ENCODE results near the gene PLXNA2.

The PLXNA2 gene

DNA sequence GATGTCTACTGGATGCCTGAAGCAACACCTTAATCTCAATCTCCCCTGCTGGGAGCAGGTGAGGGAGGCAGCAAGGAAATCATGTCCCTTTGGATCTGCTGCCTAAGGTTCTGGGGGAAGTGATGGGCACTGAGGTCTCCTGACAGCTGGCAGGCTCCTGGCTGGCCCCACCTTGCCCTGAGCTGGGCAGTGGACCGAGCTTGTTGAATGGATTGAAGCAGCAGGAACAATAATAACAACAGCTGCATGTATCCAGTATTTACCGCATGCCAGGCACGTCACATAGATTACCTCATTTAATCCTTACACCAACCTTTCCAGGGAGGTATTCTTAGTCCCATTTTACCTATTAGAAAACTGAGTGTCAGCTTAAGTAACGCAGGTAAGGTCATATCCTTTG is 133.9 kb downstream of the PLXNA2 start:
- no peak overlapping the region for H3K27ac Mint-ChIP-seq
- no peaks in the 10 kb centered on the region for H3K4me1 Mint-ChIP-seq (ENCODE audit: low read depth)
- H3K36me3 Mint-ChIP-seq (ENCODE audit: low read depth) = no peaks in the 10 kb centered on the region
- no peaks in the 10 kb centered on the region for H3K9me3 Mint-ChIP-seq
- no peak overlapping the region for H3K4me3 Mint-ChIP-seq
- no peaks in the 10 kb centered on the region for H3K27me3 Mint-ChIP-seq (ENCODE audit: low read depth)

GRCh38 chr1:208108646-208109330 is 135.4 kb downstream of the PLXNA2 start:
- Mint-ChIP-seq H3K4me3 (no peak overlapping the region), H3K36me3 (ENCODE audit: low read depth) (no peaks in the 10 kb centered on the region), H3K9me3 (no peaks in the 10 kb centered on the region)

GRCh38 chr1:208108213-208108608 is 136.0 kb downstream of the PLXNA2 start:
- Mint-ChIP-seq H3K36me3 (ENCODE audit: low read depth) (no peaks in the 10 kb centered on the region), H3K4me3 (no peak overlapping the region), H3K27me3 (ENCODE audit: low read depth) (no peaks in the 10 kb centered on the region), H3K4me1 (ENCODE audit: low read depth) (no peaks in the 10 kb centered on the region), H3K9me3 (no peaks in the 10 kb centered on the region), H3K27ac (no peak overlapping the region)

More at GRCh38 chr1:208108646-208109330, 135.4 kb downstream of the PLXNA2 start:
- H3K27me3 Mint-ChIP-seq (ENCODE audit: low read depth) = no peaks in the 10 kb centered on the region
- H3K4me1 Mint-ChIP-seq (ENCODE audit: low read depth) = no peaks in the 10 kb centered on the region
- H3K27ac Mint-ChIP-seq = no peak overlapping the region

GRCh38 chr1:208107425-208108212 is 136.6 kb downstream of the PLXNA2 start:
- no peak overlapping the region for H3K27ac Mint-ChIP-seq
- no peaks in the 10 kb centered on the region for H3K36me3 Mint-ChIP-seq (ENCODE audit: low read depth)
- H3K9me3 Mint-ChIP-seq = no peaks in the 10 kb centered on the region
- no peaks in the 10 kb centered on the region for H3K4me1 Mint-ChIP-seq (ENCODE audit: low read depth)
- H3K27me3 Mint-ChIP-seq (ENCODE audit: low read depth) = no peaks in the 10 kb centered on the region
- H3K4me3 Mint-ChIP-seq = no peak overlapping the region

GRCh38 chr1:208106218-208106617 is 138.0 kb downstream of the PLXNA2 start:
- no peaks in the 10 kb centered on the region for H3K27me3 Mint-ChIP-seq (ENCODE audit: low read depth)
- no peak overlapping the region for H3K4me3 Mint-ChIP-seq
- no peak overlapping the region for H3K27ac Mint-ChIP-seq
- H3K36me3 Mint-ChIP-seq (ENCODE audit: low read depth) = no peaks in the 10 kb centered on the region
- H3K9me3 Mint-ChIP-seq = no peaks in the 10 kb centered on the region
- no peaks in the 10 kb centered on the region for H3K4me1 Mint-ChIP-seq (ENCODE audit: low read depth)

DNA sequence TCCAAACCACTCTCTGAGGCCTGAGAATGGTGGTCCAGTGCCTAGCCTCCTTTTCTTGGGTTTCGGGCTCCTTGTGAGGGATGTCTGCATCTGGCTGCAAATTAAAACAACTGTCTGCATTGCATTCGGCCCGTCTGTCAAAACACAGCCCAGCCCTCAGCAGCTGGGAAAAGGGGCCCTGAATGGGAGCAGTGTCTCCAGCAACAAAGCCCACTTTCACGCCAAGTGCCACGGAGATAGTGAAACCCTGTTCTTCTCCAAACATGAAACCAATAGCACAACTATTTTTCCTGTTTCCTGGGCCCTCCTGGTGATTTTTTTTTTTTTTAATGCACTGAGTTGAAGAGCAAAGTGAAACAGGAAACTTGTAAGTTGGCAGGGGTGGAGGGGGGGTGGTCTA is 138.4 kb downstream of the PLXNA2 start:
- H3K4me1 Mint-ChIP-seq (ENCODE audit: low read depth) = no peaks in the 10 kb centered on the region
- H3K36me3 Mint-ChIP-seq (ENCODE audit: low read depth) = no peaks in the 10 kb centered on the region
- no peak overlapping the region for H3K4me3 Mint-ChIP-seq
- H3K27me3 Mint-ChIP-seq (ENCODE audit: low read depth) = no peaks in the 10 kb centered on the region
- no peak overlapping the region for H3K27ac Mint-ChIP-seq
- H3K9me3 Mint-ChIP-seq = no peaks in the 10 kb centered on the region

GRCh38 chr1:208103597-208104513 is 140.3 kb downstream of the PLXNA2 start:
- H3K4me1 Mint-ChIP-seq (ENCODE audit: low read depth) = no peaks in the 10 kb centered on the region
- H3K27me3 Mint-ChIP-seq (ENCODE audit: low read depth) = peaks cover 3% of the 10 kb centered on the region
- H3K27ac Mint-ChIP-seq = no peak overlapping the region
- no peaks in the 10 kb centered on the region for H3K9me3 Mint-ChIP-seq
- H3K4me3 Mint-ChIP-seq = no peak overlapping the region
- H3K36me3 Mint-ChIP-seq (ENCODE audit: low read depth) = no peaks in the 10 kb centered on the region

GRCh38 chr1:208101661-208102431 is 142.3 kb downstream of the PLXNA2 start:
- Mint-ChIP-seq H3K4me1 (ENCODE audit: low read depth) (no peaks in the 10 kb centered on the region), H3K27me3 (ENCODE audit: low read depth) (peaks cover 4% of the 10 kb centered on the region), H3K9me3 (no peaks in the 10 kb centered on the region), H3K36me3 (ENCODE audit: low read depth) (no peaks in the 10 kb centered on the region), H3K27ac (no peak overlapping the region), H3K4me3 (no peak overlapping the region)

DNA sequence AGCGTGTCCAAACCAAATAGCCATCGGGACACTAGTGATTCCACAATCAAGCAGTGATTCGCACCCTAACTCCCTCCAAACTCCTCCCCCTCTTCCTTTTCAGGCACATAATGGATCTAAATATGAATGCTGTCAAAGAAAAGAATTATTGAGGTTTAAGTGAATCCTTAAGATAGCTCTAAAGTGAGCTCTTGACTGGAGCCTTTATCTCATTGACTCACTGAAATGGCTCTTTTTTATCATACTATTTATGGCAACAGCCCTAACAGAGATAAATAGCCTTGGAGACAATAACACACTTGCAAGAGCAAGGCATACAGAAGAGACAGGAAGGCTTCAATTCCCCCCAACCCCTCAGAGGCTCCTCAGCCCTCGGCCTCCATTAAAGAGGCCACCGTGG is 143.3 kb downstream of the PLXNA2 start:
- Mint-ChIP-seq H3K4me3 (no peak overlapping the region), H3K4me1 (ENCODE audit: low read depth) (no peaks in the 10 kb centered on the region), H3K27ac (no peak overlapping the region), H3K9me3 (no peaks in the 10 kb centered on the region), H3K36me3 (ENCODE audit: low read depth) (no peaks in the 10 kb centered on the region), H3K27me3 (ENCODE audit: low read depth) (peaks cover 4% of the 10 kb centered on the region)

- Mint-ChIP-seq H3K9me3 (no peaks in the 10 kb centered on the region), H3K27ac (no peak overlapping the region), H3K4me1 (ENCODE audit: low read depth) (no peaks in the 10 kb centered on the region), H3K27me3 (ENCODE audit: low read depth) (peaks cover 4% of the 10 kb centered on the region), H3K36me3 (ENCODE audit: low read depth) (no peaks in the 10 kb centered on the region), H3K4me3 (no peak overlapping the region)
These were observed 144.1 kb downstream of the PLXNA2 start for GRCh38 chr1:208100106-208100505.

GRCh38 chr1:208098773-208099172 is 145.4 kb downstream of the PLXNA2 start:
- H3K27me3 Mint-ChIP-seq (ENCODE audit: low read depth) = peaks cover 4% of the 10 kb centered on the region
- H3K4me3 Mint-ChIP-seq = no peak overlapping the region
- H3K36me3 Mint-ChIP-seq (ENCODE audit: low read depth) = no peaks in the 10 kb centered on the region
- no peaks in the 10 kb centered on the region for H3K9me3 Mint-ChIP-seq
- H3K27ac Mint-ChIP-seq = no peak overlapping the region
- no peaks in the 10 kb centered on the region for H3K4me1 Mint-ChIP-seq (ENCODE audit: low read depth)

DNA sequence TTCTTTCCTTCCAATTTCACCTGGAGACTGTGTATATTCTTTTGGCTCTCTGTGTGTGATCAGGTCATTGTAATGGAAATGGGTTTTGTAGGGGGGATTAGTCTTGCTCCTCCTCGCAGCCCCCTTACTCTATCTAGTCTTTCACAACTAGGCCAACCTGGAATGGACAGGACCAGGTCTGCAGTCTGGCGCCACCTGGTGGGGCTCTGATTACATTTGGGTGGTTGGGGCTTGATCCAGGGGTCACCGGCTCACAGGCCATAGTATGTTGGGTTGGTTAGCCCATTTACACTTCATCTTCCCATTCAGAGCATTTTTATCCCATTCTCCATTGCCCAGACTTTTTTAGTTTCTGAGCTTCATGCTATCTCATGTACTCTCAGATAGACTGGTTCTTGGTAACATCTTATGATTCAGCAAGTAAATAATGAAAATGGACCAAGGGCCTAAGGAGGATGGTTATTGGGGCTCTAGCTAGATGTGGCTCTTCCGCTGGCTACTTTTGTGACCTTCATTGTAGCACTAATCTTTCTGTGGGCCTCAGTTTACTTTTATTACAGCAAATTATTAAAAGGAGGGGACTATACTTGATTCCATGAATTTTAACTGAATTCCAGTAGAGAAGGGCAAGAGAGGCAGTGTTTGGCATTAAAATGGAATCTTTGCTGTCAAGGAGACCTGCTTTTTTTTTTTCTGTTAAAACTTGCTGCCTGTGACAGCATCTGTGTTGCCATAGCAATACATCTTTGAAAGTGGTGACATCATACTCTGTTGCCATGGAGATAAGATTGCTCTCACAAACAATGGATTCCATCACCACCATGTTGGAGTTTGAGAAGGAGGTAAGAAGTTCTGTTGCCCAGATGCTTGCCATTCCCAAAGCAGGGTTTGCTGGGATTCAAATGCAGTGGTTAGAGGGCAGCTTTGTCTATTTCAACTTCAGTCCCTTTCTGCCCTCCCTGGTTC is 150.1 kb downstream of the PLXNA2 start:
- no peak overlapping the region for H3K27ac Mint-ChIP-seq
- H3K4me3 Mint-ChIP-seq = no peak overlapping the region
- H3K4me1 Mint-ChIP-seq (ENCODE audit: low read depth) = no peaks in the 10 kb centered on the region
- no peaks in the 10 kb centered on the region for H3K36me3 Mint-ChIP-seq (ENCODE audit: low read depth)
- H3K27me3 Mint-ChIP-seq (ENCODE audit: low read depth) = peaks cover 3% of the 10 kb centered on the region
- H3K9me3 Mint-ChIP-seq = no peaks in the 10 kb centered on the region

GRCh38 chr1:208093046-208093445 is 151.1 kb downstream of the PLXNA2 start:
- Mint-ChIP-seq H3K4me3 (no peak overlapping the region), H3K9me3 (no peaks in the 10 kb centered on the region), H3K4me1 (ENCODE audit: low read depth) (no peaks in the 10 kb centered on the region), H3K36me3 (ENCODE audit: low read depth) (no peaks in the 10 kb centered on the region), H3K27me3 (ENCODE audit: low read depth) (no peaks in the 10 kb centered on the region), H3K27ac (no peak overlapping the region)

Measured in T-helper 1 cell treated with Interleukin-12 subunit alpha and Interleukin-12 subunit beta and Interleukin-4 antibody, amounts not matched to agents 30 μg/mL and 1 μg/mL, for 36 hours (primary cell).